ENCODE data around the gene FREM3.

Gene FREM3

DNA sequence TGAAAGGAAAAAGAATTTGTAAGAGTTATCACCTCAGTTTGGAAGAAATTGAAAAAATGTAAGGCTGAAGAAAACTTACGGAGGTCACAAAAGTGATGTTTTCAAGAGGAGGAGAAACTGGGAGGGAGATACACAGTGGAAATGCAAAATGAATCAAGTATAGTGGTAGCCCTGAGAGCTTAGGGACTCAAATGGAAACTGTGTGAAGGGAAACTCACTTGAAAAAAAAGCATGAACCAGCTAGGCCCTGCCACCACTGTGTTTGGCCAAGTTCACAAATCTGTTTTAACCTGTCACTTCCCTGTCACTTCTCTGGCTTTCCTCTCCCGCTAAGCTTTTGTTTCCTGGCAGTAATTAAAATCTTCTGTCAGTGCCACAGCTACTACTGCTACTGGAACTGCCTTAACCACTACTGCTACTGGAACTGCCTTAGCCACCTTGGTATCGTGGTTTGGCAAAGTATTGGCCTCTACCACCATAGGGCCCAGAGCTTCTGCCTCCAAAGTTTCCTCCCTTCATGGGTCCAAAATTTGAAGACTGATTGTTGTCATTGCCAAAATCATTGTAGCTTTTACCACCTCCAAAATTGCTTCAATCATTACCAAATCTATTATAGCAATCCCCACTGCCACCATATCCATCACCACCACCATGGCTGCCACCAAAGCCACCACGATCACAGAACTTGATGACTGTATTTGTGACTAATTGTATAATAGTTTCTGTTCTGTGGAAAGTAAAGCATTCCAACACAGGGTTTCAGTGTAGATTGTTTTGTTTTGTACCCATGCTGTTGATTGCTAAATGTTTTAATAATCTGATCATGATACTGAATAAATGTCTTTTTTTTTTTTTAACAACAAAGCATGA is 145.5 kb downstream of the FREM3 start:
- Mint-ChIP-seq H3K36me3 (ENCODE audit: low read depth) (peaks cover 62% of the 10 kb centered on the region), H3K4me3 (no peak overlapping the region), H3K4me1 (no peaks in the 10 kb centered on the region), H3K9me3 (peaks cover 9% of the 10 kb centered on the region), H3K27me3 (ENCODE audit: low read depth) (no peaks in the 10 kb centered on the region), H3K27ac (no peak overlapping the region)
- TF ChIP-seq, protein P1, sequence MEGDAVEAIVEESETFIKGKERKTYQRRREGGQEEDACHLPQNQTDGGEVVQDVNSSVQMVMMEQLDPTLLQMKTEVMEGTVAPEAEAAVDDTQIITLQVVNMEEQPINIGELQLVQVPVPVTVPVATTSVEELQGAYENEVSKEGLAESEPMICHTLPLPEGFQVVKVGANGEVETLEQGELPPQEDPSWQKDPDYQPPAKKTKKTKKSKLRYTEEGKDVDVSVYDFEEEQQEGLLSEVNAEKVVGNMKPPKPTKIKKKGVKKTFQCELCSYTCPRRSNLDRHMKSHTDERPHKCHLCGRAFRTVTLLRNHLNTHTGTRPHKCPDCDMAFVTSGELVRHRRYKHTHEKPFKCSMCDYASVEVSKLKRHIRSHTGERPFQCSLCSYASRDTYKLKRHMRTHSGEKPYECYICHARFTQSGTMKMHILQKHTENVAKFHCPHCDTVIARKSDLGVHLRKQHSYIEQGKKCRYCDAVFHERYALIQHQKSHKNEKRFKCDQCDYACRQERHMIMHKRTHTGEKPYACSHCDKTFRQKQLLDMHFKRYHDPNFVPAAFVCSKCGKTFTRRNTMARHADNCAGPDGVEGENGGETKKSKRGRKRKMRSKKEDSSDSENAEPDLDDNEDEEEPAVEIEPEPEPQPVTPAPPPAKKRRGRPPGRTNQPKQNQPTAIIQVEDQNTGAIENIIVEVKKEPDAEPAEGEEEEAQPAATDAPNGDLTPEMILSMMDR (IDR thresholded peaks at IDR 0.05; ENCODE audit: unreplicated experiment in 3 of 3), result no peak

DNA sequence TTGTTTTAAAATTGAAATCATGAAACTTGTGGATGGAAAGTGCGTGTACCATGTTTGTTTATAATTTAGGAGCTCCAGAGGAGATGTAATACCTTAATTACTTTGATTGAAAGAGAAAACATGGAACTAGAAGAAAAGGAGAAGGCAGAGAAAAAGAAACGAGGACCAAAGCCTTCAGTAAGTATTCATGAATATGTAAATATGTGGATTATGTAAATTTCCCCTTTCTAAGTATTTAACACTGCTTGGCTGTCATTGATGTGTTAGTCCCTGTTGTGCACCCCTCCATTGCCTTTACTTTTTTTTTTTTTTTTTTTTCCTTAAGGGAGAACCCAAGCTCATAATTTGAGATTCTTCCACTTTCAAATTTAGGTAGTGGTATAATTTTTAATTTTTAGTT is 150.5 kb downstream of the FREM3 start:
- no peaks in the 10 kb centered on the region for H3K27me3 Mint-ChIP-seq (ENCODE audit: low read depth)
- H3K4me3 Mint-ChIP-seq, result no peak overlapping the region
- no peaks in the 10 kb centered on the region for H3K4me1 Mint-ChIP-seq
- H3K36me3 Mint-ChIP-seq (ENCODE audit: low read depth), result peaks cover 82% of the 10 kb centered on the region
- no peak overlapping the region for H3K27ac Mint-ChIP-seq
- H3K9me3 Mint-ChIP-seq, result no peaks in the 10 kb centered on the region
- TF ChIP-seq, protein P1 (IDR thresholded peaks at IDR 0.05; ENCODE audit: unreplicated experiment in 3 of 3), result no peak

DNA sequence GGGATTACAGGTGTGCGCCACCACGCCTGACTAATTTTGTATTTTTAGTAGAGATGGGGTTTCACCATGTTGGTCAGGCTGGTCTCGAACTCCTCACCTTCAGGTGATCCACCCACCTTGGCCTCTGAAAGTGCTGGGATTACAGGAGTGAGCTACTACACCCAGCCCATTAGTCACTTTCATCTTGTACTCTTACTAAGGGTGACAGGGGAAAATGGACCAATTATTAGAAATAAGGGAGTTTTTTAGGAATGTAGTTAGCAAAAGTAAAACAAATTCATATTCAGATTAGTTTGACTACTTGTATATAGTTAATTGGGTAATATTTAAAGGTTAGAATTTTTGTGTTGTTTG is 160.8 kb downstream of the FREM3 start:
- Mint-ChIP-seq H3K27me3 (ENCODE audit: low read depth) (no peaks in the 10 kb centered on the region), H3K36me3 (ENCODE audit: low read depth) (peaks cover 82% of the 10 kb centered on the region), H3K4me3 (no peak overlapping the region), H3K27ac (no peak overlapping the region), H3K9me3 (no peaks in the 10 kb centered on the region), H3K4me1 (no peaks in the 10 kb centered on the region)
- TF ChIP-seq, protein P1 (IDR thresholded peaks at IDR 0.05; ENCODE audit: unreplicated experiment in 3 of 3), result no peak

DNA sequence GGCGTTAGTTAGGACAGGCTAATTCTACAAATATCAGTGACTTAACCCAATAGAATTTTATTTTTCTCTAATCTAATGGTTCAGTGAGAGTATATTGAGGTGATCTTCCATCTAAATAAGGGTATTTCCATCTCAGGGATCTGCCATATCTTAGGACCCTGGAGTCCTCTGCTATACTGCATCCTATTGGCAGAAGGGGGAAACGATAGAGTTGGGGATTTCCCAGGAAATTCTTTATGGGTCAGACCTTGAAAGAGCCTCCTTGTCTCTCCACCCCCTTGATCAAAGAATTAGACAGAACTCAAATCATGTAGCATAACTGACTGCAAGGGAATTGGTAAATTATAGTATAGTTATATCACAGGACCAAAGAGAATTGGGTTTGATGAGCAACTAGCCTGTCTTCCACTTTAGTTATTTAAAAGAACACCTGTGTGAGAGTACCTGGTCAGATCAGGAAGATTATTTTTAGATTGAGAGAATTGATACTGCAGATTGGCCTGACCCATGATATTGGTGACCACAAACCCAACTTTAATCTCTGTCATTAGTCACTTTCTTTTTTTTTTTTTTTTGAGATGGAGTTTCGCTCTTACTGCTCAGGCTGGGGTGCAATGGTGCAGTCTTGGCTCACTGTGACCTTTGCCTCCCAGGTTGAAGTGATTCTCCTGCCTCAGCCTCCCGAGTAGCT is 161.4 kb downstream of the FREM3 start:
- Mint-ChIP-seq H3K9me3 (no peaks in the 10 kb centered on the region), H3K4me3 (no peak overlapping the region), H3K4me1 (no peaks in the 10 kb centered on the region), H3K27ac (no peak overlapping the region), H3K27me3 (ENCODE audit: low read depth) (no peaks in the 10 kb centered on the region), H3K36me3 (ENCODE audit: low read depth) (peaks cover 82% of the 10 kb centered on the region)
- TF ChIP-seq, protein P1 (IDR thresholded peaks at IDR 0.05; ENCODE audit: unreplicated experiment in 3 of 3), result no peak

DNA sequence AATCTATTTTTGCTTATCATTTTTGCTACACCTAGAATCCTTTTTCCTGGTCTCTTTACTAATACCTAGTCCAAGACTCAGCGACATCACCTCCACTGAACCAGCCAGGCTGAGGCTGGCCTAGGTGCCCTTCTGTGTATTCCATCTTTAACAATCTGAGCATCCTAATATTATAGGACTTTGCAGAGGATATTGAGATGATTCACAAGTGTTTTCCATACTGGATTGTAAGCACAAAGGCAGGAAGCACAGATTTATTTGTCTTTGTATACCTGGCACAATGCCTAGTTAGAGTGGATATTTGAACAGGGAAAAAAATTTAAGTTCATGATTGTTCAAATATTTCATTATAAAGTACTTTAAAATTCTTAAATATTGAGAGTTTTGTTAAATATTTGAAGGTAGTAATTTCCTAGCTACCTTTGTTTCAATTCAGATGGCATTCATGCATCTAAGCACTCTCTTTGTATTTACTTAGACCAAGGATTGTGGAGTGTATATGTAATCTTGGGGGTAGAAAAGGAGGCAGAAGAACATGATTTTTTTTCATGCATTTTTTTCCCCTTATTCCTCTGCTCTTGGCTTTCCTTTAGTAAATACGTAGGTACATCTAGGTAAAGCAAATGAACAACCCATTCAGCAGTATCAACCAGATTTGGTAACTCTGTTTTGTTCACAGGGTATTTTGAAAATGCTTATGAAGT is 168.5 kb downstream of the FREM3 start:
- no peaks in the 10 kb centered on the region for H3K4me1 Mint-ChIP-seq
- TF ChIP-seq, protein P1 (IDR thresholded peaks at IDR 0.05; ENCODE audit: unreplicated experiment in 3 of 3), result no peak
- peak overlapping the region in 1 of 3 experiments; percentile 2 for H3K27ac Mint-ChIP-seq
- H3K9me3 Mint-ChIP-seq, result no peaks in the 10 kb centered on the region
- peaks cover 84% of the 10 kb centered on the region for H3K36me3 Mint-ChIP-seq (ENCODE audit: low read depth)
- no peak overlapping the region for H3K4me3 Mint-ChIP-seq
- no peaks in the 10 kb centered on the region for H3K27me3 Mint-ChIP-seq (ENCODE audit: low read depth)
